Transverse colon (tissue), 4 donors: ENCODE data around the gene ACOT11. TPM values are rescaled to one million over a fixed set of nuclear protein-coding genes. Genes with fewer than 3 reads are reported as not detected.
A peak's percentile ranks its signal among the peaks of the same experiment; 100 is the strongest.

Experiments used
- DNase-seq: peaks from one replicate; pipeline ENCODE4 v3.0.0-alpha.2; 2019
- H3K27ac ChIP-seq, 4 donors: fragments of 200-600 bp; sonication (generic); 2 replicates each; pipeline ENCODE4 v1.5.1; 2016 to 2018; ENCODE audit warnings: inconsistent platforms in 4 of 4
- H3K27me3 ChIP-seq: fragments of 200-600 bp; sonication (generic); 2 replicates; pipeline ENCODE4 v1.5.1; 2017; ENCODE audit warnings: inconsistent platforms
- H3K36me3 ChIP-seq, 4 donors: fragments of 200-600 bp; sonication (generic); 2 replicates each; pipeline ENCODE4 v1.5.1; 2017 to 2019; ENCODE audit warnings: inconsistent platforms in 4 of 4
- H3K4me1 ChIP-seq, 4 donors: fragments of 200-600 bp; sonication (generic); 2 replicates each; pipeline ENCODE4 v1.5.1; 2017 to 2020; ENCODE audit warnings: inconsistent platforms in 4 of 4
- H3K4me3 ChIP-seq, 4 donors: fragments of 200-600 bp; sonication (generic); 1 replicate in 1 of 4; 2 replicates in 3 of 4; pipeline versions ENCODE4 v1.5.1 to v1.6.1; 2017 to 2019; ENCODE audit warnings: inconsistent platforms in 4 of 4
- H3K9me3 ChIP-seq, 2 donors: fragments of 200-600 bp; sonication (generic); 2 replicates each; pipeline ENCODE4 v1.5.1; 2017 to 2019; ENCODE audit warnings: inconsistent platforms in 2 of 2
- CTCF ChIP-seq, 5 experiments: fragments of 200-600 bp in 3 of 5; fragments of 450-650 bp in 2 of 5; sonication (generic) in 3 of 5; IDR thresholded peaks; 1 replicate in 2 of 5; 2 replicates in 3 of 5; pipeline ENCODE4 v1.5.1; 2016 to 2017; ENCODE audit warnings: antibody characterized with exemption in 5 of 5, inconsistent platforms in 3 of 5, mild to moderate bottlenecking in 2 of 5, moderate library complexity in 1 of 5
- EP300 ChIP-seq: sonication (generic); formaldehyde crosslinking; IDR thresholded peaks from one replicate; pipeline ENCODE4 v1.6.1; 2017; ENCODE audit warnings: antibody characterized with exemption, low read depth
- POLR2A ChIP-seq: fragments of 450-650 bp; IDR thresholded peaks from one replicate; pipeline ENCODE4 v1.6.1; 2016; ENCODE audit warnings: antibody characterized with exemption, mild to moderate bottlenecking, moderate library complexity
- POLR2AphosphoS5 ChIP-seq, 3 donors: sonication (generic); formaldehyde crosslinking; IDR thresholded peaks; one replicate each; pipeline ENCODE4 v1.6.1; 2016; ENCODE audit warnings: antibody characterized with exemption in 3 of 3
- WGBS, 2 donors: methylation state at CpG; one replicate each; pipeline ENCODE4 v1.1.5; 2018; ENCODE audit warnings: low coverage in 1 of 2; 5-methylcytosine and 5-hydroxymethylcytosine counted together
- in situ Hi-C, 4 donors: fragments of 200-750 bp; cut with MboI; loops; one replicate each; pipeline versions ENCODE4 v1.15.0 to v1.15.1; 2017; ENCODE audit warnings: low sequenced_read_pairs in 3 of 4, low pct_ligation_motif_present in 1 of 4, low pct_unique_long_range_greater_than_20kb in 1 of 4
- intact Hi-C: fragments of 100-400 bp; cut with DNase I; formaldehyde crosslinking; loops from one replicate; pipeline ENCODE4 v1.15.1; 2023; ENCODE audit warnings: low total_unique reads
- total RNA-seq, 4 donors: library from RNA; depleted of rRNA; stranded (reverse); fragments of >200 nt; gene quantifications; one replicate each; pipeline ENCODE4 v1.1.0, GENCODE V29; 2016

ACOT11 gene
- total RNA-seq, 4 donors from 2014 or later = 70.6 to 79.7 (median 75.3) TPM

DNA sequence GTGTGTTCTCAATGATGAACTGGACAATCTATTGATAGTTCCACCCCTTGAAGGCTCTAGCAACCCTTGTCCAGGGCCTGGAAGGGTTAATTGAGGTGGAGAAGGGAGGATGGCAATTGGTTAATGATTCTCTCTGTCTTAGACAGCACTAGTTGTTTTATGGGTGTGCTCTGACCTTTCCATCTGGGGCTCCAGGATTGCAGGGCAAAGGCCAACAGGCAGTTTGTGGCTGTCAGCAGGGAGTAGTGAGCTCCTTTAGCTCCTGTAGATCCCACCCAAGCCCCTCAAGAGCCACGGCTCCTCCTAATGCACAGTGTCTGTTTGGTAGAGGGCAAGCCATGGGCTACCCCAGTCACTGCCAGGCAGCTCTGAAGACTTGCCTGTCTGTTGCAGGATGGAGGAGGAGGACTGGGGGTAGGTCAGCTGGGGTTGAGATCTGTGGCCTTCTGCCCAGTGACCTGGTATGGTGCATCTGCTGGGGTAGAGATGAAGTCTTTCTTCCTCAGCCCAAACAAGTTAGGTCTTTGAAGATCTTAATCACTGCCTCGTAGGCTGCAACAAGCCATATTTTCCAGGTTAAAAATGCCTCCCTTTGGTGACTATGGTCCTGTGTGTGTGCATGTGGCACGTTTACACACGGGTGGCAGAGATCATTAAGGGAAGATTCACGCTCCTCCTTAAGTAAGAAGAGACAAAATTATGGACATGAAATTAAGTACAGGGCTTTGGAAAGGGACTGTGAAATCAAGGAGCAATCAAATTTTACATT, 101.3 kb downstream of the ACOT11 start:
- H3K27ac ChIP-seq = peak overlapping the region; percentile 71 to 86 (median 78)
- H3K27me3 ChIP-seq = no peaks in the 10 kb centered on the region
- 14 to 40% methylated on average over 4 to 5 of the region's 5 CpGs for WGBS, 2 donors
- in situ Hi-C loops = no loop called here
- peaks cover 9 to 55% (median 29%) of the 10 kb centered on the region in 4 donors for H3K4me1 ChIP-seq
- intact Hi-C loops = no loop called here
- peak; percentile 77 for DNase-seq
- no peaks in the 10 kb centered on the region for H3K36me3 ChIP-seq
- H3K4me3 ChIP-seq = peak overlapping the region in 1 of 4 donors; percentile 9
- TF ChIP-seq POLR2AphosphoS5 (IDR thresholded peaks at IDR 0.05) (peak in 2 of 3 donors; percentile 27 to 54), EP300 (no peak)
- H3K9me3 ChIP-seq = peaks cover under 1 to 1% of the 10 kb centered on the region in 2 donors

GRCh38 chr1:54649921-54650320, 101.9 kb downstream of the ACOT11 start:
- in situ Hi-C loops (no loop called here), intact Hi-C loops (no loop called here)
- DNase-seq = no peak
- no peaks in the 10 kb centered on the region for H3K27me3 ChIP-seq
- H3K9me3 ChIP-seq = no peaks in the 10 kb centered on the region
- H3K4me1 ChIP-seq = peaks cover 9 to 55% (median 29%) of the 10 kb centered on the region in 4 donors
- 73% methylated on average over 1 of the region's 1 CpG; no CpG with 5 or more reads in 1 of the 2 donors for WGBS, 2 donors
- H3K36me3 ChIP-seq = no peaks in the 10 kb centered on the region
- H3K27ac ChIP-seq = peak overlapping the region; percentile 71 to 86 (median 78)
- H3K4me3 ChIP-seq = no peak overlapping the region
- TF ChIP-seq CTCF (IDR thresholded peaks at IDR 0.05) (no peak), POLR2AphosphoS5 (IDR thresholded peaks at IDR 0.05) (no peak)

DNA sequence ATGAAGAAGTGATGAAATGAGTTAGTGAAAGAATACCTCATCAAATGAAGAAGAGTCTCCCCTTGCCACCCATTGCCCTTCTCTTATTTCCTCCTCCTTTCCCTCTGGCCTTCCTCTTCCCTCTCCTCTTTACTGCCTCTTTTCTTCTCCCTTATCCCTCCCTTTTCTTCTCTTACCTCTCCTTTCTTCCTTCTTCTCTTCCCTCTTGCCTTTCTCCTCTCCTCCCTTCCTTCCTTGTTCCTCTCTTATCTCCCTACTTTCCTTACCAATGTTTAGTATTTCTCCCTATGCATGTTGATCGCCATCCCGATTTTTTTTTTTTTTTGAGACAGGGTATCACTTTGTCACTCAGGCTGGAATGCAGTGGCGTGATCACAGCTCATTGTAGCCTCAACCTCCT, 102.4 kb downstream of the ACOT11 start:
- H3K9me3 ChIP-seq = no peaks in the 10 kb centered on the region
- TF ChIP-seq EP300 (no peak), CTCF (IDR thresholded peaks at IDR 0.05) (no peak), POLR2A (no peak), POLR2AphosphoS5 (IDR thresholded peaks at IDR 0.05) (no peak)
- peaks cover 9 to 54% (median 29%) of the 10 kb centered on the region in 4 donors for H3K4me1 ChIP-seq
- H3K27ac ChIP-seq = peak overlapping the region; percentile 71 to 86 (median 78)
- intact Hi-C loops = no loop called here
- H3K36me3 ChIP-seq = no peaks in the 10 kb centered on the region
- DNase-seq = no peak
- in situ Hi-C loops = no loop called here
- H3K4me3 ChIP-seq = no peak overlapping the region
- H3K27me3 ChIP-seq = no peaks in the 10 kb centered on the region
- 84 to 86% methylated on average over 3 of the region's 3 CpGs for WGBS, 2 donors

DNA sequence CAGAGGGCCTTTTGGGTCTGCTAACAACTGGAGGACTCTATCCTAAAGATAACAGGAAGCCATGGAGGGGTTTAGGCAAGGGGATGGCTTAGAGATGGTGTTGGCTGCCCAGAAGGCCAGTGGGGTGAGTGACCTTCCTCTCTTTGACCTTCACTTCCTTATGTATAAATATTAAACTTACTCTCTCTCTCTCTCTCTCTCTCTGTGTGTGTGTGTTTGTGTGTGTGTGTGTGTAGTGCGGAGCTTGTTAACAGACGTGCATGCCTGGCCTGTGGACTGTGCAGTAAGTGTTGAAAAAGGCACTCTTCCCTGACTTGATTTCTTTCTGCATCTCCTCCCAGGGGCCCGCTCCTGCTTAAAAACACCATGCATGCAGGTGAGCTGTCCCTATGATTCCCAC, 103.6 kb downstream of the ACOT11 start:
- WGBS, 2 donors = 63 to 80% methylated on average over 2 to 3 of the region's 3 CpGs
- no peaks in the 10 kb centered on the region for H3K36me3 ChIP-seq
- no peak for DNase-seq
- H3K4me1 ChIP-seq = peaks cover 9 to 42% (median 29%) of the 10 kb centered on the region in 4 donors
- in situ Hi-C loops = no loop called here
- intact Hi-C loops = no loop called here
- H3K9me3 ChIP-seq = no peaks in the 10 kb centered on the region
- H3K4me3 ChIP-seq = no peak overlapping the region
- no peak for TF ChIP-seq CTCF (IDR thresholded peaks at IDR 0.05)
- TF ChIP-seq EP300 = no peak
- TF ChIP-seq POLR2AphosphoS5 (IDR thresholded peaks at IDR 0.05) = no peak
- no peak for TF ChIP-seq POLR2A
- no peak overlapping the region for H3K27ac ChIP-seq
- H3K27me3 ChIP-seq = no peaks in the 10 kb centered on the region
